Activated CD4-positive, CD25-positive, alpha-beta regulatory T cell treated with anti-CD3 and anti-CD28 coated beads, Interleukin-2, amount 50 U/mL, for 24 hours (primary cell): Measurements from ENCODE around the gene CENPX.

Source experiments
- ATAC-seq, 2 donors: fragments of 150-1000 bp; cut with Tn5 transposase; one replicate each; pipeline ENCODE4 v1.10.0; 2021; ENCODE audit warnings: mild to moderate bottlenecking in 1 of 2, moderate library complexity in 1 of 2

The CENPX gene

GRCh38 chr17:82055023-82055964 is 32.6 kb upstream of the CENPX start:
- ATAC-seq, result no peak

DNA sequence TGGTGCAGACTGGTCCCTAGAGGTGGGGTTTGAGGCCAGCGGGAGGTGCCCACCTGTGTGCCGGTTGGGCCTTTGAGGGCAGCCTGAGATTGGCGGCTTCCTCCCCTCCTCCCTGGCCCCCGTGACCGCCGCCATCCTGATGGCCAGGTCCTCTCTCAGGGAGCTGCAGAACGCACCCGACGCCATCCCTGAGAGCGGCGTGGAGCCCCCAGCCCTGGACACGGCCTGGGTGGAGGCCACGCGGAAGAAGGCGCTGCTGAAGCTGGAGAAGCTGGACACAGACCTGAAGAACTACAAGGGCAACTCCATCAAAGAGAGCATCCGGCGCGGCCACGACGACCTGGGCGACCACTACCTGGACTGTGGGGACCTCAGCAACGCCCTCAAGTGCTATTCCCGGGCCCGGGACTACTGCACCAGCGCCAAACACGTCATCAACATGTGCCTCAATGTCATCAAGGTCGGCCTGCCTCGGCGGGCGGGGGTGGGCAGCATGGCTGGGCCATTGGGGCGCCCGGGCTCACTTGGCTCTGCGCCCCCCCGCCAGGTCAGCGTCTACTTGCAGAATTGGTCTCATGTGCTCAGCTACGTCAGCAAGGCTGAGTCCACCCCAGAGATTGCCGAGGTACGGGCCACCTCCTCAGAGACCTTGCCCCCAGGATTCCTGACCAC is 31.8 kb upstream of the CENPX start:
- no peak for ATAC-seq

DNA sequence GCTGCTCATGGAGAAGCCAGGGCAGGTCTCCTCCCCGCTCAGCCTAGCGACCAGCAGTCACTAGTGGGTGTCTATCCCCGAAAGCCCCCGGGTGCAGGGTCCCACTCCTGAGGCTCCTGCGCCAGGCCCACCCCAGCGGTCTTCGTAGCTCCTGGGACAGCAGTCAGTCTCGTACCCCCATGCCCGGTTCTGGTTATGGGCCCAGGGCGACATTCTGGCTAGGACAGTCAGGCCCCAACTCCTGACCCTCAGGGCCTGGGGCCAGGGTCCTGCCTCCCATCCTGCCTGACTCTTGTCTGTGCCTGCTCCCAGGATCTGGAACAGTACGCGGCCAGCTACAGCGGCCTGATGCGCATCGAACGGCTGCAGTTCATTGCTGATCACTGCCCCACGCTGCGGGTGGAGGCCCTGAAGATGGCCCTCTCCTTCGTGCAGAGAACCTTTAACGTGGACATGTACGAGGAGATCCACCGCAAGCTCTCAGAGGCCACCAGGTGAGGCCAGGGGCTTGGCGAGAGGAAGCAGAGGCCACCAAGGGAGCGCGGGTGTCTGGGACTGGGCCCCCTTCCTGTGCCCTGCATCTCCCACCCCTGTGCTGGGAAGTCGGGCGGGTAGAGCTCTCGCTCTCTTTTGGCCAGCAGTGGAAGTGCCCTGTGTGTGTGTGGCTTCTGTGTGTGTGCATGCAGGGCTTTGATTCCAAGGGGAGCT is 31.0 kb upstream of the CENPX start:
- ATAC-seq, result no peak

DNA sequence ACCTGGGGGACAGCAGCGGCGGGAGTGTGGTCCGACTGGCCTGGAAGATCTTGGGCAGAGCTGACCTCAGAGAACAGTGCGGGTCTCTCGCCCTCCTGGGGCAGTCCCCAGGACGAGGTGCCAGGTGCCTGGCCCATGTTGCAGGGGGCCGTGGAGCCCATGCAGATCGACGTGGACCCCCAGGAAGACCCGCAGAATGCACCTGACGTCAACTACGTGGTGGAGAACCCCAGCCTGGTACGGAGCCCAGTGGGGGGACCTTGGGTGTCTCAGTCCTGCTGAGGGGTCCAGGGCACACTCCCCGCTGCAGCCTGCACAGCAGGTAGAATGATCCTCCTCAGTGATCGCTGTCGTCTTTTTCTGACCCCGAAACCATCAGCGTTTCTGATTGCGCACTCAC is 30.5 kb upstream of the CENPX start:
- ATAC-seq, result no peak

DNA sequence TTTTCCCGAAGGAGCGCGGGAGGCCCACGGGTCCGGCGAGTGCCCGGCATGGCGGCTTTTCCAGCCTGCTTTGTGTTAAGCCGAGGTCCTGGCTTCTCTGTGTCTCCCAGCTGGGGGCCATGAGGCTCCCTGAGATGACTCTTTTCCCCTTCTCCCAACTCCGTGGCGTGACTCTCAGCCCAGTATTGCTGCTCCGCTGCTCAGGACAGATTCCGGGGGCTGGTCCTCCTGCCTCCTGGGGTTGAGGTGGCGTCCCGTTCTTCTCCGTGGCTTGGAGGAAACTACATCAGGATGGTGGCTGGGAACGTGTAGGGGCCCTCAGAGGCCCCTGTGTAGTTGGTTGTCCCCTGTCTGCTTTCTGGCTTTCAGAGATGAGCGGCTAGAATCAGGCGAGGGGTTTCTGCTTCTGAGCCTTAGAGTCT is 30.0 kb upstream of the CENPX start:
- ATAC-seq, result no peak

GRCh38 chr17:82051776-82052637 is 29.3 kb upstream of the CENPX start, which contains the start of the genes GPS1 and RFNG:
TSS of gene GPS1 (plus strand) at chr17:82051898. CDS start at chr17:82051932, 34 bp downstream.
TSS of gene RFNG (minus strand) at chr17:82051811. CDS start at chr17:82051766, 45 bp downstream.
- ATAC-seq, result peak; percentile 91 to 93

GRCh38 chr17:82050761-82051641 is 28.3 kb upstream of the CENPX start:
- peak in 1 of 2 donors; percentile 6 for ATAC-seq

DNA sequence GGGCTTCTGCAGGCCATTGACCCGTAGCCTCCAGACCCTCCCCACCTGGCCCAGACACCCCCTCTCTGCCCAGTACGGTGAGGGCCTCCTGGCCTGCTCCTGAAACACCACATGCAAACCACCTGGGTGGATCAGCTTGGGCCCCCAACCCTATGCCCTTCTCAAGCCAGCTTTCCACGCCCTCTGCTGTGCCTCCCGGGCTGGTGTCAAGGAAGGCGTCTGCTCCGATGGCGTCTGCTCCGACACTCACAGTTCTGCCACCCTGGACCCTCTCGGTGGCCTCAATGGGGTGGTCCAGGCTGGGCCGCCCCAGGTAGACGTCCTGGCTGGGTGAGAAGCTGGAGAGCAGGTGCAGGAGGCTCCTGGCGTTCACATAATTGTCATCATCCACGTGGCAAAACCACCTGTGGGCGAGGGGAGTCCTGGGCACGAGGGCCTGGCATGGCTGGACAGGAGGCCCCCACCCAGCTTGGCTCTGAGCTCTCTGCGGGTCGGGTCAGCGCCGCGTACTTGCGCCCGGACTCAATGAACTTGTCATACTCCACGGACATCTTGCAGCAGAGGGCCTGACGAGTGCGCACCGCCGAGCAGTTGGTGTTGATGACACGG is 27.6 kb upstream of the CENPX start:
- ATAC-seq, result no peak

- no peak for ATAC-seq
Measured at GRCh38 chr17:82049521-82049971, 26.9 kb upstream of the CENPX start.

- ATAC-seq, result no peak
Measured at GRCh38 chr17:82049106-82049505, 26.4 kb upstream of the CENPX start.

DNA sequence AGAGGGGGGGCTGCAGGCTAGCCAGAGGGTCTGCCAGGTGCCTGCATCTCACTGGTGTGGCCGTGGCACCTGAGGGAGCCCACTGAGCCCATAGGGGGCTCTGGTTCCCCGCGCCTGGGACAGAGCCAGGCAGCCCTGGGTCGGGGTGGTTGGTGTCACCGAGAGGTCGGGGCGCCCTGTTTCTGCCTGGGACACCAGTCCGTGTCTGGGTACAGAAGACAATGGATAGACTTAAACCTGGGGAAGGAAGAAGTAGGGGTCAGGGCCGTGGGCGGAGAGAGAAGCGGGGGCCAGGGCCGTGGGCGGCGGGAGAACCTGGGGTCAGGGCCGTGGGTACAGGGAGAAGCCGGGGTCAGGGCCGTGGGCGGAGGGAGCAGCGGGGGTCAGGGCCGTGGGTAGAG is 25.9 kb upstream of the CENPX start:
- ATAC-seq, result no peak

DNA sequence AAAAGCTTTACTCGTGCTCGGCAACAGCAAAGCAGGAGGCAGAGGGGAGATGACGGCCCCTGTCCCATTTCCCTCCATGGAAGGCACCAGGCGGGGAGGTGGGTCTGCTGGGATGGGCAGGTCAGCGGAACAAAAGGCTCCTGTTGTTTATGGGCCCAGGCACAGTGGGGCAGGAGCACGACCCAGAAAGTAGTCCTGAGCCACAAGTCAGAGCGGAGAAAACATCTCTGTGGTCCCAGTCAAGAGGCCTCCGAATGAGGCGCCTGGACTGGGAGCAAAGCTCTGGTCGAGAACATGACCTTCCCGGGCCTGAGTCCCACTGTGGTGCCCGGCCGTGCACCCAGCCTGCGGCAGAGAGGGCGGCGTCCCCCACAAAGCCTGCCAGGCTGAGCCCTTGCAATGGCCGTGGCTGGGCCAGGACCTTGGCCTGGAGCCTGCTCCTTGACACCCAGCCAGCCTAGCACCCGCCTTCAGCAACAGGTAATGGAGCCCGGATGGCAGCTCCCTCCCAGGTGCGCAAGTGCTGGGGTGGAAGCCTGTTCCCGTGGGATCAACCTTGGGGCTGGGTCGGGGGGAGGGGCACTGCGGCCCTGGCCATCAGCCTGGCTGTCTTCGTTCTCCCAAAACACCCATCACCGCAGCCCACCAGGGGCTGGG is 25.4 kb upstream of the CENPX start:
- no peak for ATAC-seq

DNA sequence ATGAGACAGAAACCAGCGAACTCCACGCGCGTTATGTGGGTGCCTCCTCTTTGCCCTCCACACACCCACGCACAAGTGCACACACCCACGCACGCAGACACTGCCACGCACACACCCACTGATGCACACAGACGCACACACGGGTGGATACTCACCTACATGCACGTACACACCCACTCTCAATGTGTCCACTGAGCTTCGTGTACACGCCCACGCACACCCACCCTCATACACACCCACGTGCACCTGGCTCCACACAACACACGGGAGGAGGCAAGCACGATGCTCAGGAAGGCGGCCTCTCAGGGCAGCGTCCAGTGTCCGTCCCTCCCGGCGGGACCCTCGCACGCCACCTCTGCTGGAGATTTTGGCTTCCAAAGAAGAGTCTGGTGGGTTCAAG is 24.7 kb upstream of the CENPX start:
- ATAC-seq, result no peak

- no peak for ATAC-seq
Measured at GRCh38 chr17:82046903-82047302, 24.2 kb upstream of the CENPX start.

DNA sequence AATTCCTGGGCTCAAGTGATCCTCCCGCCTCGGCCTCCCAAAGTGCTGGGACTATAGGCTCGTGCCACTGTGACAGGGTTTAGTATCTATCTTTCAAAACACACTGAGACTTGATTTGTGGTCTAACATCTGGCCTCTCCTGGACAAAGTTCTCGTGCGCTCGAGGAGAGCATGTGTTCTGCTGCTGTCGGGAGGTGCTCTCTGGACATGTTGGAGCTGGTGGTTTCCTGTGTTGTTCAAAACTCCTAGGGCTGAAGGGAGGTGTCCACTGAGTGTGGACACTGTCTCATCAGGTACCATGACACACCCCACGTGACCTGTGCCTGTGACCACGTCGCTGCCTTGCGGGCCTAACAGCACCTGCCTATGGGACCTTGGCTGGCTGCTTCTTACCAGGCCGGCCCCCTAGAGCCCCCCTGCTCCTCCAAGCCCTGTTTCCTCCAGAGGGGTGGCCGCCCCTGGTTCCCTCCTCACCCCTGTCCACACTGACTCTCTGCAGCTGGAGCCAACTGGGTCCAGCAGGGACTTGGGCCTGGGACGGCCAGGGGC is 23.3 kb upstream of the CENPX start:
- ATAC-seq, result no peak

- no peak for ATAC-seq
Measured at GRCh38 chr17:82043507-82043906, 20.8 kb upstream of the CENPX start.

GRCh38 chr17:82042649-82043048 is 20.0 kb upstream of the CENPX start:
- ATAC-seq, result peak in 1 of 2 donors; percentile 9

DNA sequence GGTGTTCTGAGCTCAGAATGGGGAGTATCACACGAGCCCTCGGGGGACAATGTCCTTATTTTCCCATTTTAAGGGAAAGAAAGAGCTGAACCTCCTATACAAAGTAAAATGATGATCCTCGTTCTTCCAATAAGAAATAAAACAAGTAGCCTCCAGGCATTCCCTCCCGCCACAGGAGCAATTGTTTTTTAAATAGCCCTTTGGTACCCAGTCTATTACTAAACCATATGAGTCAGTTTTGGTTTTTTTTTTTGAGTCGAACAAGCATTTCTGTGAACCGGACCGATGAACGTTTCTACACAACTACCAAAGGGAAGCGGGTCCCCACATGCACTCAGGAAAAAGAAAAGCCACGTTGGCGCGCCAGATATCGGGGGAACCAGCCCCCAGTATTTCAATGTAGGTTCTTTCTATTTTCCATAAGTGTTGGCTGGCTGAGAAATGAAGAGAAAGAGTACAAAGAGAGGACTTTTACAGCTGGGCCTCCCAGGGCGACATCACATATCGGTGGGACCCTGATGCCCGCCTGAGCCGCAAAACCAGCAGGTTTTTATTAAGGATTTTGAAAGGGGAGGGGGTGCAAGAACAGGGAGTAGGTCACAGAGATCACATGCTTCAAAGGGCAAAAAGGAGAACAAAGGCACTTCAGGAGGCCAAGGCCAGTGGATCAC is 18.6 kb upstream of the CENPX start:
- ATAC-seq, result no peak

DNA sequence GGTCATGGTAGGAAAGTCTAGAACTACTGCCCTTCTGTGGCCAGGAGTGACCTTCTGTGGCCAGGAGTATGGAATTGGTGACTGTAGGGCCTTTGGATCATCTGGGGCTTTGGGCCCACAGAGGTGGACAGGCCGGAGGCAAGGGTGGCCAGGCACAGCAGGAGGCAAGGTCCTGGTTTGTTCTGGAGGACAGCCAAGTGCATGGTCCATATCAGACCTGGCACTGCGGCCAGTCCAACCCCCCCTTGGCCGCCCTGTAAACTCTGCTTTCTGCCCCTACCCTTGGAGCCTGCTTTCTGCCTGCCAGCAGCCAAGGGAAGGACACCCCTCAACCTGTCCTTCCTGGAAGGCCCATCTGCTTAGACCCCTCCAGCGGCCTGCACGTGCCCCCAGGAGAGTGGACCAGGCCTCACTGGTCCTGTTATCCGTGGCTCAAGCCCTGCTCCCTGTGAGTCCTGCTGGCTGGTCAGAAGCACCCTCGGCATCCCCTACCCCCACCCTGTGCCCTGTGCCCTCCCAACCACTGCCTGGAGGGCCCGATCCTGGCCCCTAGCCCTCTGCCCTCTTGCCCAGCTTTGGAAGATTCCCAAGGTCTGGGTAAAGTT is 17.1 kb upstream of the CENPX start:
- ATAC-seq, result no peak
